HepG2 (cell line): ENCODE data around the gene SLFN12L. TPM values are rescaled to one million over a fixed set of nuclear protein-coding genes. Genes with fewer than 3 reads are reported as not detected.
"Not testable (repeated sequence)": the region's sequence is repeated elsewhere in the genome, so short reads cannot be mapped to it uniquely, and the experiment has no call there.

Source experiments
- ATAC-seq: fragments of 200-7000 bp; cut with Tn5 transposase; 3 replicates; pipeline ENCODE4 v1.9.1; 2020; ENCODE audit warnings: mild to moderate bottlenecking, moderate library complexity
- BruUV-seq: library from RNA; stranded (reverse); fragments of 400-500 nt; replicated peaks from 2 replicates; lab custom pipeline; 2021; lab: Mats Ljungman, UMichigan
- CTCF ChIA-PET: fragments of 300-600 bp; formaldehyde crosslinking; extraction: SDS; loops from one replicate; lab custom pipeline; 2021; ENCODE audit warnings: low total read pairs, inconsistent platforms, low intra/inter-chr PET ratio; lab: Yijun Ruan, JAX
- POLR2A ChIA-PET: fragments of 350-600 bp; sonication (Branson Sonifier 250); formaldehyde crosslinking; loops from one replicate; lab custom pipeline; 2020; ENCODE audit warnings: antibody characterized with exemption, inconsistent platforms; lab: Yijun Ruan, JAX
- DNase-seq: peaks from one replicate; pipeline ENCODE4 v3.0.0-alpha.2; 2015; ENCODE audit warnings: low spot score
- FAIRE-seq: peaks from 3 replicates; lab custom pipeline; 2011; peaks lifted over from hg19 to GRCh38; lab: Jason Lieb, UNC
- H2AFZ ChIP-seq: one replicate; pipeline ENCODE4 v1.6.1; 2011; ENCODE audit warnings: low read length, inconsistent platforms
- H3K27ac ChIP-seq: fragments of 300-600 bp; 3 replicates; pipeline ENCODE4 v1.8.0; 2011; ENCODE audit warnings: mixed run types, mild to moderate bottlenecking, mixed read lengths, low read length, inconsistent platforms; ENCODE audit not compliant: insufficient read depth; ENCODE audit errors: extremely low read length
- H3K27me3 ChIP-seq, 2 experiments: fragments of 200-600 bp in 1 of 2; 2 replicates in 1 of 2; 3 replicates in 1 of 2; pipeline versions ENCODE4 v1.6.0 to v1.8.0; 2011; ENCODE audit warnings: low read length in 2 of 2, mild to moderate bottlenecking in 2 of 2, moderate library complexity in 2 of 2, inconsistent platforms in 1 of 2; ENCODE audit not compliant: insufficient read depth in 2 of 2, control insufficient read depth in 1 of 2
- H3K36me3 ChIP-seq, 2 experiments: fragments of 200-600 bp in 1 of 2; replicated peaks in 1 of 2; 2 replicates in 1 of 2; 3 replicates in 1 of 2; pipeline versions ENCODE4 v1.5.1 to v1.8.0; 2011; ENCODE audit warnings: low read length in 2 of 2, inconsistent platforms in 1 of 2; ENCODE audit not compliant: insufficient read depth in 2 of 2, control insufficient read depth in 1 of 2
- H3K4me1 ChIP-seq: 2 replicates; pipeline ENCODE4 v1.5.1; 2012; ENCODE audit warnings: low read length, inconsistent platforms; ENCODE audit not compliant: insufficient read depth
- H3K4me2 ChIP-seq: 2 replicates; pipeline ENCODE4 v1.6.0; 2011; ENCODE audit warnings: low read depth, low read length, inconsistent platforms
- H3K4me3 ChIP-seq, 3 experiments: fragments of 200-600 bp in 1 of 3; sonication (generic), shearing (Covaris generic) in 1 of 3; replicated peaks in 1 of 3; 2 replicates each; pipeline ENCODE4 v1.5.1; 2011 to 2016; ENCODE audit warnings: low read length in 3 of 3, inconsistent platforms in 2 of 3, low read depth in 2 of 3, mild to moderate bottlenecking in 2 of 3, control low read depth in 1 of 3, mixed read lengths in 1 of 3; ENCODE audit not compliant: insufficient read depth in 1 of 3
- H3K79me2 ChIP-seq: one replicate; pipeline ENCODE4 v1.6.1; 2011; ENCODE audit warnings: low read length, inconsistent platforms; ENCODE audit not compliant: insufficient read depth
- H3K9ac ChIP-seq: 2 replicates; pipeline ENCODE4 v1.6.0; 2011; ENCODE audit warnings: mild to moderate bottlenecking, low read depth, low read length, inconsistent platforms; ENCODE audit not compliant: insufficient read depth
- H3K9me3 ChIP-seq: 2 replicates; pipeline ENCODE4 v1.5.1; 2012; ENCODE audit warnings: mild to moderate bottlenecking, low read length
- H4K20me1 ChIP-seq: 2 replicates; pipeline ENCODE4 v1.6.0; 2011; ENCODE audit warnings: inconsistent platforms, mild to moderate bottlenecking, low read length, moderate library complexity; ENCODE audit not compliant: insufficient read depth
- ATAD3A ChIP-seq: sonication (generic); formaldehyde crosslinking; IDR thresholded peaks from 2 replicates; pipeline ENCODE4 v1.4.0; 2020; ENCODE audit warnings: missing genetic modification reagents
- FOXA1 ChIP-seq, 2 experiments: fragments of 450-650 bp in 1 of 2; sonication (generic) in 1 of 2; formaldehyde crosslinking in 1 of 2; IDR thresholded peaks; 2 replicates each; pipeline versions ENCODE4 v1.4.0 to v1.6.1; 2016 to 2020; ENCODE audit warnings: missing genetic modification reagents in 1 of 2
- GTF3A ChIP-seq: sonication (generic); formaldehyde crosslinking; conservative IDR thresholded peaks from 2 replicates; pipeline ENCODE4 v1.4.0; 2020; ENCODE audit warnings: mild to moderate bottlenecking, missing genetic modification reagents
- KLF11 ChIP-seq: IDR thresholded peaks from 2 replicates; pipeline ENCODE4 v1.6.1; 2016; ENCODE audit warnings: missing compliant biosample characterization
- PLRG1 ChIP-seq: fragments of 450-650 bp; conservative IDR thresholded peaks from 2 replicates; pipeline ENCODE4 v1.6.1; 2016
- POLR2AphosphoS2 ChIP-seq: IDR thresholded peaks from 2 replicates; pipeline ENCODE4 v1.6.1; 2011; ENCODE audit warnings: low read depth, low read length, improper control_type of control experiment
- SP2 ChIP-seq: sonication (generic); formaldehyde crosslinking; IDR thresholded peaks from 2 replicates; pipeline ENCODE4 v1.5.1; 2020; ENCODE audit warnings: mild to moderate bottlenecking, missing genetic modification reagents
- ZNF564 ChIP-seq: sonication (generic); formaldehyde crosslinking; IDR thresholded peaks from 2 replicates; pipeline ENCODE4 v1.8.1; 2023; ENCODE audit warnings: mild to moderate bottlenecking, missing genetic modification reagents
- WGBS: methylation state at CpG from one replicate; pipeline ENCODE4 v1.1.6; 2017; ENCODE audit warnings: low lambda C conversion rate; 5-methylcytosine and 5-hydroxymethylcytosine counted together
- in situ Hi-C: cut with HindIII; loops from 2 replicates; pipeline ENCODE4 v1.10.0; 2017; ENCODE audit warnings: low pct_unique_long_range_greater_than_20kb; ENCODE audit not compliant: extremely low pct_ligation_motif_present
- intact Hi-C: fragments of 100-400 bp; cut with micrococcal nuclease; formaldehyde crosslinking; loops from one replicate; pipeline ENCODE4 v1.10.0; 2022; ENCODE audit not compliant: unreplicated experiment
- polyA plus RNA-seq, 8 experiments: library from polyadenylated mRNA; depleted of rRNA in 3 of 8; stranded (reverse) in 7 of 8; unstranded in 1 of 8; fragments of >200 nt; fragmentation: Illumina TruSeq in 4 of 8; extraction: Trizol in 4 of 8; gene quantifications; 2 replicates each; pipeline versions ENCODE4 v1.2.1 to v1.2.3, GENCODE V29; 2011 to 2016; ENCODE audit warnings: low read depth in 4 of 8, missing spikeins in 1 of 8, mixed read lengths in 1 of 8; ENCODE audit not compliant: insufficient read depth in 1 of 8
- total RNA-seq, 5 experiments: library from RNA; depleted of rRNA; stranded (reverse); fragments of >200 nt; fragmentation: Illumina TruSeq; extraction: Trizol; gene quantifications; 2 replicates each; pipeline ENCODE4 v1.2.3, GENCODE V29; 2016; ENCODE audit warnings: low read depth in 1 of 5
- TF ChIP-seq, protein P1 (sequence below): sonication (generic); formaldehyde crosslinking; IDR thresholded peaks from 2 replicates; pipeline ENCODE4 v1.4.0; 2020; ENCODE audit warnings: missing genetic modification reagents
- TF ChIP-seq, protein P2 (sequence below): sonication (generic); formaldehyde crosslinking; IDR thresholded peaks from 2 replicates; pipeline ENCODE4 v1.8.1; 2023; ENCODE audit warnings: mild to moderate bottlenecking, missing genetic modification reagents
- TF ChIP-seq, protein P3 (sequence below): IDR thresholded peaks from 2 replicates; pipeline ENCODE4 v1.6.1; 2018; ENCODE audit warnings: missing genetic modification reagents, mild to moderate bottlenecking, missing compliant biosample characterization
- TF ChIP-seq, protein P4 (sequence below): sonication (generic); formaldehyde crosslinking; IDR thresholded peaks from 2 replicates; pipeline ENCODE4 v1.4.0; 2020; ENCODE audit warnings: missing genetic modification reagents

Gene SLFN12L
- total and polyA plus RNA-seq, 2 of the 13 experiments (the other 11 are each of a cell fraction or from before 2014, with no cell fraction given), result not detected

DNA sequence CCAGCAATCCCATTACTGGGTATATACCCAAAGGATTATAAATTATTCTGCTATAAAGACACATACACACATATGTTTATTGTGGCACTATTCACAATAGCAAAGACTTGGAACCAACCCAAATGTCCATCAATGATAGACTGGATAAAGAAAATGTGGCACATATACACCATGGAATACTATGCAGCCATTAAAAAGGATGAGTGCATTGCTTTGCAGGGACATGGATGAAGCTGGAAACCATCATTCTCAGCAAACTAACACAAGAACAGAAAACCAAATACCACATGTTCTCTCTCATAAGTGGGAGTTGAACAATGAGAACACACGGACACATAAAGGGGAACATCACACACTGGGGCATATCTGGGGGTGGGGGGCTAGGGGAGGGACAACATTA is 8.2 kb downstream of the SLFN12L start:
- CTCF ChIA-PET, DNase-seq, BruUV-seq, intact Hi-C loops, H3K9ac ChIP-seq, H3K4me1 ChIP-seq, H3K4me2 ChIP-seq, H3K9me3 ChIP-seq, H3K79me2 ChIP-seq, H3K4me3 ChIP-seq, H3K36me3 ChIP-seq, FAIRE-seq, ATAC-seq, H3K27me3 ChIP-seq, H2AFZ ChIP-seq, POLR2A ChIA-PET, H4K20me1 ChIP-seq, H3K27ac ChIP-seq: not testable (repeated sequence)
- 0% methylated on average over 1 of the region's 1 CpG for WGBS
- in situ Hi-C loops, result loop anchor here (25.0 kb wide), 1 partner anchor 1117 kb away; no protein-coding TSS in a partner anchor

DNA sequence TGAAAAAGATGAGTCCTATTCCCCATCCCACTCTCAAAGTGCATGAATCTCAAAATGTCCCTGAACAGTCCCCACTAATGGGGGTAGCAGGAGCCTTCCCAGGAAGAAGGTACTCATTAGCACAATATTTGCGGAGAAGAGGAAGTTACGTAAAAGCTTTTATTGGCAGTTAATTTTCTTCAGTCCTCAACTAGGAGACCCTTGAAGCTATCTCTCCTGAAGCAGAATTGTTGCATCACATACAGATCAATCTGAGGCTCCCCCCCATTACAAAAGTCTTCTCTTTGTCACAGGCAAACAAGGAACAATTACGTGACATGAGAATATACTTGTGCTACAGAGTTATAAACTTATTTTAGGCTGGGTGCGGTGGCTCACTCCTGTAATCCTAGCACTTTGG is 14.2 kb downstream of the SLFN12L start:
- H2AFZ ChIP-seq, result no peak overlapping the region
- no peaks in the 10 kb centered on the region for H3K9me3 ChIP-seq
- POLR2A ChIA-PET, result no interaction called here
- no peak overlapping the region for H3K27ac ChIP-seq
- no peaks in the 10 kb centered on the region for H3K79me2 ChIP-seq
- FAIRE-seq (no peak), ATAC-seq (no peak), DNase-seq (no peak)
- no peak overlapping the region for H3K4me3 ChIP-seq
- no peak overlapping the region for H3K9ac ChIP-seq
- CTCF ChIA-PET, result no interaction called here
- H4K20me1 ChIP-seq, result no peaks in the 10 kb centered on the region
- 38% methylated on average over 4 of the region's 4 CpGs for WGBS
- intact Hi-C loops, result no loop called here
- H3K27me3 ChIP-seq, result no peaks in the 10 kb centered on the region
- in situ Hi-C loops, result no loop called here
- H3K36me3 ChIP-seq, result no peaks in the 10 kb centered on the region
- BruUV-seq, result no TSS peak
- no peaks in the 10 kb centered on the region for H3K4me1 ChIP-seq
- H3K4me2 ChIP-seq, result no peak overlapping the region
- TF ChIP-seq, protein P1, sequence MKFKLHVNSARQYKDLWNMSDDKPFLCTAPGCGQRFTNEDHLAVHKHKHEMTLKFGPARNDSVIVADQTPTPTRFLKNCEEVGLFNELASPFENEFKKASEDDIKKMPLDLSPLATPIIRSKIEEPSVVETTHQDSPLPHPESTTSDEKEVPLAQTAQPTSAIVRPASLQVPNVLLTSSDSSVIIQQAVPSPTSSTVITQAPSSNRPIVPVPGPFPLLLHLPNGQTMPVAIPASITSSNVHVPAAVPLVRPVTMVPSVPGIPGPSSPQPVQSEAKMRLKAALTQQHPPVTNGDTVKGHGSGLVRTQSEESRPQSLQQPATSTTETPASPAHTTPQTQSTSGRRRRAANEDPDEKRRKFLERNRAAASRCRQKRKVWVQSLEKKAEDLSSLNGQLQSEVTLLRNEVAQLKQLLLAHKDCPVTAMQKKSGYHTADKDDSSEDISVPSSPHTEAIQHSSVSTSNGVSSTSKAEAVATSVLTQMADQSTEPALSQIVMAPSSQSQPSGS (CRISPR knock-in tag), result no peak
- TF ChIP-seq FOXA1 (IDR thresholded peaks at IDR 0.05) (no peak), FOXA1 (CRISPR knock-in tag; IDR thresholded peaks at IDR 0.05) (no peak), ATAD3A (CRISPR knock-in tag) (no peak), POLR2AphosphoS2 (no peak), GTF3A (no peak), PLRG1 (no peak), SP2 (CRISPR knock-in tag) (no peak), ZNF564 (no peak), KLF11 (CRISPR knock-in tag) (no peak)
- TF ChIP-seq, protein P2, sequence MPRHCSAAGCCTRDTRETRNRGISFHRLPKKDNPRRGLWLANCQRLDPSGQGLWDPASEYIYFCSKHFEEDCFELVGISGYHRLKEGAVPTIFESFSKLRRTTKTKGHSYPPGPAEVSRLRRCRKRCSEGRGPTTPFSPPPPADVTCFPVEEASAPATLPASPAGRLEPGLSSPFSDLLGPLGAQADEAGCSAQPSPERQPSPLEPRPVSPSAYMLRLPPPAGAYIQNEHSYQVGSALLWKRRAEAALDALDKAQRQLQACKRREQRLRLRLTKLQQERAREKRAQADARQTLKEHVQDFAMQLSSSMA, result no peak
- TF ChIP-seq, protein P3, sequence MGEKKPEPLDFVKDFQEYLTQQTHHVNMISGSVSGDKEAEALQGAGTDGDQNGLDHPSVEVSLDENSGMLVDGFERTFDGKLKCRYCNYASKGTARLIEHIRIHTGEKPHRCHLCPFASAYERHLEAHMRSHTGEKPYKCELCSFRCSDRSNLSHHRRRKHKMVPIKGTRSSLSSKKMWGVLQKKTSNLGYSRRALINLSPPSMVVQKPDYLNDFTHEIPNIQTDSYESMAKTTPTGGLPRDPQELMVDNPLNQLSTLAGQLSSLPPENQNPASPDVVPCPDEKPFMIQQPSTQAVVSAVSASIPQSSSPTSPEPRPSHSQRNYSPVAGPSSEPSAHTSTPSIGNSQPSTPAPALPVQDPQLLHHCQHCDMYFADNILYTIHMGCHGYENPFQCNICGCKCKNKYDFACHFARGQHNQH (CRISPR knock-in tag), result no peak
- TF ChIP-seq, protein P4, sequence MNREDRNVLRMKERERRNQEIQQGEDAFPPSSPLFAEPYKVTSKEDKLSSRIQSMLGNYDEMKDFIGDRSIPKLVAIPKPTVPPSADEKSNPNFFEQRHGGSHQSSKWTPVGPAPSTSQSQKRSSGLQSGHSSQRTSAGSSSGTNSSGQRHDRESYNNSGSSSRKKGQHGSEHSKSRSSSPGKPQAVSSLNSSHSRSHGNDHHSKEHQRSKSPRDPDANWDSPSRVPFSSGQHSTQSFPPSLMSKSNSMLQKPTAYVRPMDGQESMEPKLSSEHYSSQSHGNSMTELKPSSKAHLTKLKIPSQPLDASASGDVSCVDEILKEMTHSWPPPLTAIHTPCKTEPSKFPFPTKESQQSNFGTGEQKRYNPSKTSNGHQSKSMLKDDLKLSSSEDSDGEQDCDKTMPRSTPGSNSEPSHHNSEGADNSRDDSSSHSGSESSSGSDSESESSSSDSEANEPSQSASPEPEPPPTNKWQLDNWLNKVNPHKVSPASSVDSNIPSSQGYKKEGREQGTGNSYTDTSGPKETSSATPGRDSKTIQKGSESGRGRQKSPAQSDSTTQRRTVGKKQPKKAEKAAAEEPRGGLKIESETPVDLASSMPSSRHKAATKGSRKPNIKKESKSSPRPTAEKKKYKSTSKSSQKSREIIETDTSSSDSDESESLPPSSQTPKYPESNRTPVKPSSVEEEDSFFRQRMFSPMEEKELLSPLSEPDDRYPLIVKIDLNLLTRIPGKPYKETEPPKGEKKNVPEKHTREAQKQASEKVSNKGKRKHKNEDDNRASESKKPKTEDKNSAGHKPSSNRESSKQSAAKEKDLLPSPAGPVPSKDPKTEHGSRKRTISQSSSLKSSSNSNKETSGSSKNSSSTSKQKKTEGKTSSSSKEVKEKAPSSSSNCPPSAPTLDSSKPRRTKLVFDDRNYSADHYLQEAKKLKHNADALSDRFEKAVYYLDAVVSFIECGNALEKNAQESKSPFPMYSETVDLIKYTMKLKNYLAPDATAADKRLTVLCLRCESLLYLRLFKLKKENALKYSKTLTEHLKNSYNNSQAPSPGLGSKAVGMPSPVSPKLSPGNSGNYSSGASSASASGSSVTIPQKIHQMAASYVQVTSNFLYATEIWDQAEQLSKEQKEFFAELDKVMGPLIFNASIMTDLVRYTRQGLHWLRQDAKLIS (CRISPR knock-in tag), result no peak
